ENCODE data around the gene KCND2.
"Not testable (repeated sequence)": the region's sequence is repeated elsewhere in the genome, so short reads cannot be mapped to it uniquely, and the experiment has no call there.

The KCND2 gene

DNA sequence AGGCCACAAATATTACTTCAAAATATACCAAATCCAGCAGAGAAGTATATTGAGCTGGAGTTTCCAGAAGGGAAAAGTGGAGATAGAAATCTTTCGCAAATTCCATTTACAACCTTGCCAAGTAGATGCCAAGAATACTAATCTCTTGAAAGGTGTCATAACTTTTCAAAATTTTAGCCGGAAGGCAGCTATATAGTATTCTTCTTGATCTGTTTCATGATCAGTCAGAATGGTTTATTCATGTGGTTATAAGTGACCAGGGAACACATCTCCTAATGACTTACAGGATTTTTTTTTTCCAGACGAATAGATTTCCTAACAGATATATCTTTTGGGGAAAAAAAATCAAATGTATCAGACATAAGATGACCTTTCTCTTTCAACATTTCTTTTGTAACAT, 314.3 kb downstream of the KCND2 start:
- DNase-seq (ENCODE audit: low read depth): no peak

DNA sequence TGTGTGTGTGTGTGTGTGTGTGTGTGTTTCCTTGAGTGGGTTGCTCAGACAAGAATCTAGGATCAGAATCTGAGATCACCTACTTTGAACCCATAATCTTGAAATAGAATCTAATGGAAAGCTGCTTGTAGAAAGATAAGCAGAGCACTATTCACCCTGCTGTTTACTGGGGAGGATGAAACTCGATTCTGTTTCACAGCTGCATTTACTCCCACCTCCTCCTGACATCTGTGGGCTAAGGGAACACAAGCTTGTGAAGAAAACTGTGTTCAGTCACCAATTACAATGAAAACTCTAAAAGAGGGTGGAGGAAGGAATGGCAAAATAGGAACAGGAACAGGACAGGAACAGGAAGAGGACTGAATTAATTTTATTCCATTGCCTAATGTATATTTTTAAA, 315.4 kb downstream of the KCND2 start:
- no peak for DNase-seq (ENCODE audit: low read depth)

DNA sequence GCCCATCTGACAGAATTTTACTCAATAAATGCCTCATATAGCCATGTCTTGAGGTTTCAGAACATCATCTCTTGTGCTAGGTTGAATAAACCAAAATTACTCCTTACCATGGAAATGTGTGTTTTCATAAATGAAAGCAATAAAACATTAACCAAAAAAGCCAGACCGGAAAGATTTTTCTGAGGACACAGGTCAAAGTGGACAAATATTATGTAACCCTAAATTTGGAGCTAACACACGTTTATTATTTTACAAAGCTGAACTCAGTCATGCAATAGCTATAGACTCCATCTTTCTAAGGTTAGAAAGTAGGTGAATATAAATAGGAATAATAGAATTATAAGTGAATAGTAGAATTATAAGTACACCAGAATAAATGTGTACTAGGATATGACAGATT, 315.9 kb downstream of the KCND2 start:
- no peak for DNase-seq (ENCODE audit: low read depth)

DNA sequence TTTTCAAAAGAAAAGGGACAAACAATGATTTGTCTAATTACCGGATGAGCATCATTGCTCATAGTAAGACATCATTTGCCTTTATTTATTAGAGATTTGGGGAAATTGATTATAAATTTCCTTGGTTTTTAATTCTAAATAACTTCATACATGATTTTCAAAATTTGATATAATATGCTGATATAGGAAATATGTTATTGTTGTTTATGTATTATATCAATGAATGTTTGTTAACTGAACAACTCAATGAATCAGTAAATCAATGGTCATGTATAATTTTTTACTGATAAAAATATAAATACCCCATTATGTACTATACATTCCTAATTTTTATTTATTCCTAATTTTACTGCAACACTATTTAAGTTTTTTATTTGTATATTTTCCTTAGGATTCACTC, 327.6 kb downstream of the KCND2 start:
- DNase-seq (ENCODE audit: low read depth): no peak

DNA sequence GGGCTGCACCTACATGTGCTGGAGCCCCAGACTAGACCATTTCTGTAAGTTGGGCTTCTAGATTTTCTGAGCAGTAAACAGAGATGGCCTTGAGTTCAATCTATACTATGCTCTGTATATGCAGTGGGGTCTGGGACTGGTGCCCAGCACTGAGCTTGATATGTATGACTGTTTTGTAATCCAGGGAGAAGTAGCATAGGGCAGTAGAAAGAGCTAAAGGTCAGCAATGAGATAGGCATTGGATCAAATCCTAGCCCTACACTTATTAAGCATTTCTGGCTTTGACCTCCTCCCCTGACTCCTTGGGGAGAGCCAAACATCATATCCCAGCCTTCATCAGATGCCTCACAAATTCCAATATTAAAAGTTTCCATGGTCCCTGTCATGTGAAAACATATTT, 330.4 kb downstream of the KCND2 start:
- no peak for DNase-seq (ENCODE audit: low read depth)

DNA sequence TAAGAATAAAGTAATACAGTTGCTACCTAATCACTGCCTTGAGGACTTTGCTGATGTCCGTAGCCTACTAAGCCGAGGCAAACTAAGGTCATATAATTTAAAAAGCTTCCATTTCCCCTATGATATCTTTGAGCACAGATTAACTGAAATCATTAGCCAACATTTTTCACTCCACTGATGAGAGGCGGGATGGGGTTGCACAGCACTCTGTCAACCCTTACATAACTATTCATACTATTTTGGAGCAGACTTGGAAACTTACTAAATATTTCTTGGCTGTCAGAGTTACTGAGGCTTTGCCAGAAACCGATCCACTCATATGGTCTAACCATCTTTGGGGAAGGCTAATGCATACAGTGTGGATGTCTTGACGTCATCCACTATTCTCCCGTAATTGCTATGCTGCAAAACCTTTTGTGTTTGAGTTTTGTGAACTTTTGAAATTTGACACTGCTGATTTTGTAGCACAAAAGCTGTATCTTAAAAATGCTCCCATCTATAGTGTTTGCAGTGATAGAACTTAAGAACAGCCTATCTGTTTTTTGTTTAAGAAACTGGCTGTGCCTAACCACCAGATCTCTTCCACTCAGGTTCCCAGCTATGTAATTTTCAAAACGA, 336.3 kb downstream of the KCND2 start:
- no peak for DNase-seq (ENCODE audit: low read depth)

DNA sequence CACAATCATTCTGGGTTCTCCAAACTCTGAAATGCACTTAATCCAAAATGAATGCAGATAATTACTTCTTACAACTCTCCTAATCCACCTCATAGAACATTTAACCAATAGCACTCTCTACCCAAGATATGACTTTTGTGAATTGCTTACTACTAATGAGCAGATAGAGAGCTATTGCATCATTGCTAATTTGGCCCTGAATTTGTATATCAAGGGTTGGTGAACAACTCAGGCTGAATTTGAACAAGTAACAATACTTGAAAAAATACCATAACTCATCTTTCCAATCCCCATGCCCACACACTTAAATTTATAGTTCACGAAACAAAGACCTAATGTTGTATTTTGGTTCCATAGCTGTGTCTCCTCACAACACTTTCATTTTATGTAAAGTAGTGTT, 339.0 kb downstream of the KCND2 start:
- DNase-seq (ENCODE audit: low read depth): no peak

DNA sequence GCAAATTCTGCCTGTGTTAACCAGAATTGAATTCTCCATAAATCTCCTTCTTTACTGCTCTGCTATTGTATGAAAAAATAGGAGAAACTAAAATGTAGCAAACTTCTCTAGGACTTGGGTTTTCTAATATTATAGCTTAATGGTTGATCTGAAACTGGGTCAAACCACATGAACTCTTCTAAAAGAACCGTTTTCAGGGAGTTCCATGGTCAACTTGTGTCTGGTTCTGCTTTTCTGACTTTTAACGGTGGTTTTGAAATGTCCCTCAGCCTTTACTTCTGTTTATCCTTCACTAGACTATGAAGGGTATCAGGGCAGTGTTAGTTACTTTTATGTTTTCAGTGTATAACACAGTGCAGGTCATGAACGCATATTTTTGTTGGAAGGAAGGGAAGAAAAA, 342.7 kb downstream of the KCND2 start:
- DNase-seq (ENCODE audit: low read depth): no peak

DNA sequence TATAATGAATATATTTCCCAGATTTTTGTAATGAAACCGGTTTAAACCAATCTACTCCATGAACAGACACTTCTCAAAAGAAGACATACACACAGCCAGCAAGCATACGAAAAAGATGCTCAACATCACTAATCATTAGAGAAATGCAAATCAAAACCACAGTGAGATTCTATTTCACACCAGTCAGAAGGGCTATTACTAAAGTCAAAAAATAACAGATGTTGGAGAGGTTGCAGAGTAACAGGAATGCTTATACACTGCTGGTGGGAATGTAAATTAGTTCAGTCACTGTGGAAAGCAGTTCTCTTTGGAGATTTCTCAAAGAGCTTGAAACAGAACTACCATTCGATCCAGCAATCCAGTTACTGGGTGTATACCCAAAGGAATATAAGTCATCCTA, 344.3 kb downstream of the KCND2 start:
- no peak for DNase-seq (ENCODE audit: low read depth)

DNA sequence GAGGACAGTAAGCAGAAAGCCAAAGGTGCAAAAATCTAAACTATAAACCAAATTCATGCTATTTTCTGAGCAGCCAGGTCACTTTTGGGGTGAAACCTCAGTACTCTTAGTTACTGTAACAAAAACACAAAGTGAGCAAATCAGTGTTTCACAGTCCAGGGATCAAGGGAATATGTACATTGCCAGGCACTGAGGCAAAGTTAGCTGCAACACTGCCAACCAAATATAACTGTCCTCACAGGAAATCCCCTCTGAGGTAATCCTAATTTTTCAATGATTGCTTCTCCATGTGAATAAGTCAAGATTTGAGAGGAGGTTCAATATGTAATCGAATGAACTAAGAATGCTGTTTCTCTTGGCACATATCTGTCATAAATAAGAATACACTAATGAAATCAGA, 355.3 kb downstream of the KCND2 start:
- no peak for DNase-seq (ENCODE audit: low read depth)

DNA sequence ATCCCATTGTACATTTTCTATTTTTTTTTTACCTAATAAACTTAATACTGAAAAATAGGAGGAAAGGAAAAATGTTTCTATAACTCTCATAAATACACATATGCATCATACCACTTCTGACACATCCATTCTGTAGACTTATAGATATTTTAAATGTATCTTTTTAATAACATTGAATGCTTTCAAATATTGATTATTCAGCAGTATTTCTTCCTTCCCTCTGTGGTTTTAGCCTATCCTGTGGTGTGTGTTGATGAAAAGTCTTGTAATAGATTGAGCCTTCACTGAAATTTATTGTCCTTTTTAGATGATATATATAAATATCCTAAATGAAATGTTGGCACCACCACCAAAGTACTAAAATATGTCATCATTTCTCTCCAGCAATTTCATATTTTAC, 366.9 kb downstream of the KCND2 start:
- DNase-seq (ENCODE audit: low read depth): no peak

DNA sequence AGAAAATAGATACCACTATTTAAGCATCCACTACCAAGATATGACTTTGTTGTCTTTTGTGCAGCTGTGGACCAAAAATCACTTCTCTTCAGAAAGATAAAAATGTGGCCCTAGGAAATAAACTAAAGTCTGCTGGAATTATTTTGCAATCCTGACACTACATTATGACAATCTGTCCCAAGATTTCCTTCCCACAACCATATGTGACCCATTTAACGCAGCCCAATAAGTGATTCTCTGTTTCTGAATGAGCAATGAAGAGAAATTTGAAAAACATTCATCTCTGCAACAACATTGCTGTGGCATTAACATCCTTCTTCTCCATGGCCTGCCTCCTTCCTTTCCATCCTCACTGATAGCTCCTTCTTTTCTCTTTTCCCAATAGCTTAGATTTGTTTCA, 373.0 kb downstream of the KCND2 start:
- DNase-seq (ENCODE audit: low read depth): no peak

DNA sequence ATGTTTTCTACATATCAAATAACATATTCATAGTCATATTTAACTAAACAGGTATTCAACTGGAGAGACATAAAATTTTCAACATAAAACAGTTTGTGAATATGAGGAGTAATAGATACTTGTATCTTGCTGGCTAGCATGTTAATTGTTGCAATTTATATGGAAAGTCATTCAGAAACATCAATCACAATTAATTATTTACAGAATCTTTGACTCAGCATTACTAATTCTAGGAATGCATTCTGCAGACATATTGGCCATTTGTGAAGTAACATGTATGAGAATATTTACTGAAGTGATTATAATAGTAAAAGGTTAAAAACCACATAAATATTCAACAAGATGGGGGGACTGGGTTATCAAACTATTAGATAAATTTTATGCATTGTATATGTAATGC, 381.3 kb downstream of the KCND2 start:
- no peak for DNase-seq (ENCODE audit: low read depth)

DNA sequence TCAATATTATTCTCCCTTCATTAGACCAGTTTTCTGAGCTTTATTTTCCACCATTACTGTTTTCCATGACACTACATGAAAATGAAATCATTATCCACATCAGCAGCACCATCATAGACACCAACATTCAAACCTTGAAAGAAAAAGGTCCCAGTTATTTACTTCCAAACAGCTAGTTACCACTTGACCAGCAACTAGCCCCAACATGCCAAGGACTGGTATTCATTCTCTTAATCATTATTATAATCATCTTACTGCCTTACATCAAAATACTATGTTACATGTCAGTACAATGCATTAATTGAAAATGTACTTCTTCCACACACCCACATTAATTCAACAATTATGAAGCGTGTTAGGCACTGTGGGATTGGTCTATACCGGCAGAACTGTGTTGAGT, 385.5 kb downstream of the KCND2 start:
- no peak for DNase-seq (ENCODE audit: low read depth)

DNA sequence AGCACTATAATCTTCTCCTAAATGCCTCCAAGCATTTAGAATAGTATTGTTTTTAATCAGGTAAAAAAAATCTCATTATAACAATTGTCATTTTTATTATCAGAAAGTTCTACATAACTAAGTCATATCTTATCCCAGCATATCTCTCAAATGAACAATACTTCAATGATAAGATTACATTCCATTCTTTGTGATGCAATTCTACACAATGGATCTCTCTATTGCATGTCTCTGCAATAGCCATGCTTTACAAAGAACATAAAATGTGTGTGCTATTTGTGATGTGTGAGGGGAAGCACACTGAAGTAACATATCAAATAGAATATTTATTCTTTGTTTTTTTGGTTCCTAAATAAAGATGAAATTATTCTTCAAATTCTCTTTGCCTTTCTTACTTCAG, 389.3 kb downstream of the KCND2 start:
- peak; percentile 24 for DNase-seq (ENCODE audit: low read depth)

DNA sequence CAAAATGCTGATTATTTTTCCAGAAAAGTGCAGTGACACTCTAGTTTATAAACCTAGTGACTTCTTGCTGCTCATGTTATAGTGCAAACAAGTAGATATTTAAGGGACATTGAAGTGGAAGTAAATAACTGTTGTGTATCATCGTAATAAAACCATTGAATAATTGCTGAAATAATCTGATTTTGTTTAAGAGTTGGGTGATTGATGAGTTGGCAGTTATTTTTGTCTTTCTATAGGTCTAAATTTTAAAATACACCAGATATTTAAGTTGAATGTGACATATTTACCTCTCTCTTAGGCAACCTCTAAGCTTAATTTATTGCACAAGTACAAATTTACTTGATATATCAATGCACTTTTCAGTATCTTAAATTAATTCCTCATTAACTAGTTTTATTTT, 392.1 kb downstream of the KCND2 start:
- DNase-seq (ENCODE audit: low read depth): no peak

DNA sequence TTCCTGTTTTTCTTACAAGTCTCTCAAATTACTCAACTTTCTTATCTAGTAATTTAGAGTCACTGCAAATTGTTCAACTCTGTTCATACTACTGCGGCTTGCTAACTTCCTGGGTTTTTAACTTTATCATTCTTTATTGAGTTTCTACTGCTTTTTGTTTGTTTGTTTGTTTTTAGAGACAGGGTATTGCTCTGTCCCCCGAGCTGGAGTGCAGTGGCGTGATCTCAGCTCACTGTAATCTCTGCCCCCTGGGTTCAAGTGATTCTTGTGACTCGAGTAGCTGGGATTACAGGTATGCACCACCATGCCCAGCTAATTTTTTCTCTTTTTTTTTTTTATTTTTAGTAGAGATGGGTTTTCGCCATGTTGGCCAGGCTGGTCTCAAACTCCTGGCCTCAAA, 402.1 kb downstream of the KCND2 start:
- no peak for DNase-seq (ENCODE audit: low read depth)

DNA sequence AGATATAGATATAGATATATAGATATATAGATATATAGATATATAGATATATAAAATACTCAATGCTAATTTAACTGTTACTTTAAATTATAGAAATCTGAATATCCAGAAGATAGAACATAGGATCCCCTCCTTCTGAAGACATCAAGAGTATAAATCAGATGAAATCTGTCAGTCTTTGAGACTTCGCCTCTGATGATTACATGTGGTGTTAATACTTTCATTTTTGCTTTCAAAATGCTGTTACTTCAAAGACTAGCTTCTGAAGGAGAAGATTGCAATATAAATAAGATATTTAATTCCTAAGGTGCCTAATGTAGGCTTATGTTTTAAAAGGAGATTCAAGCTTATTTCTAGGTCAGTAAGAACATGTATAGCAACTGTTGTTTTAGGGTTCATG, 404.6 kb downstream of the KCND2 start:
- no peak for DNase-seq (ENCODE audit: low read depth)

DNA sequence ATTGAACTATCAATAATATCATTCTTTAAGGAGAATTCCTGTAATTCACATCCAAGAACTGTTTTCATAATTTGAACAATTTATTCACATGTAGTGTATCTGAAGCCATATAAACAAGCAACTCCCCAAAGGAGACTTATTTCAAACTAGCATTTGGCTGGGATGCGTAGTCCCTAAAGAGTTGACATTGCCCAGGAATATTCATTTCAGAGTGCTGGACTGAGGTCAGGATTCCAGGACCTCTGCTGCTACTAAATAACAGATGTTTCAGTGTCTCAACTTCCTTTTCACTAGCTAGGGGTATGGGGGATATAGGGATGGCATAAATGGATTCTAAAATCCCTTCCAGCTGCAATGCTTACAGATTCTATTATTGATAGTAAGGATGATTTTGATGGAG, 408.0 kb downstream of the KCND2 start:
- no peak for DNase-seq (ENCODE audit: low read depth)

DNA sequence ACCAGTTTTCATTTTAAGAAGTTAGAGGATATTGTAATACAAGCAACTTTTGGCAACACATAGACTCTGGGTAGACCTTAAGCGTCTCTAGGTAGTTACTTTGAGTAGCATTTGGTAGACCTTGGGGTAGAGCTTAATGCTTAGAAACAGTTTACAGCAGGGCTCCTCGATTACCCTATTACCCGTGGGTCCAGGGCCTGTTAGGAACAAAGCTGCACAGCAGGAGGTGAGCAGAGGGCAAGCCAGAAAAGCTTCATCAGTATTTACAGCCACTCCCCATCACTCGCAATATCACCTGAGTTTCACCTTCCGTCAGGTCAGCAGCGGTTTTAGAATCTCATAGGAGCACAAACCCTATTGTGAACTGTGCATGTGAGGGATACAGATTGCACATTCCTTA, 411.5 kb downstream of the KCND2 start:
- DNase-seq (ENCODE audit: low read depth): no peak

DNA sequence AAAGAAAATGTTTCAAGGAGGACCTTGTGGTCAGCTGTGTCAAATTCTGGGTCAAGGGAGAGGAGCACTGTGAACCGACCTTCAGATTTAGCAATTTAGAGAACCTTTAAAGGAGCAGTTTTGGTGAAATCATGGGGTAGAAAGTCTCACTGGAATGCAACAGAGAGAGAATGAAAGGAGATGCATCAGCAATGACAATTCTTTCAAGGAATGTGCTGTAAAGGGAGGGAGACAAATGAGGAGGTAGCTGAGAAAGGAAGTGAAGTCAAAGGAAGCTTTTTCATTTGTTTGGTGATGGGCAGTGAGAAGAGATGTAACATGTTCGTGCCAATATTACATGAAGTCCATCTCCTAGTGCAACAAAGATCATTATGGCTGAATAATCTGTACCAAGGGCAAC, 418.9 kb downstream of the KCND2 start:
- no peak for DNase-seq (ENCODE audit: low read depth)

DNA sequence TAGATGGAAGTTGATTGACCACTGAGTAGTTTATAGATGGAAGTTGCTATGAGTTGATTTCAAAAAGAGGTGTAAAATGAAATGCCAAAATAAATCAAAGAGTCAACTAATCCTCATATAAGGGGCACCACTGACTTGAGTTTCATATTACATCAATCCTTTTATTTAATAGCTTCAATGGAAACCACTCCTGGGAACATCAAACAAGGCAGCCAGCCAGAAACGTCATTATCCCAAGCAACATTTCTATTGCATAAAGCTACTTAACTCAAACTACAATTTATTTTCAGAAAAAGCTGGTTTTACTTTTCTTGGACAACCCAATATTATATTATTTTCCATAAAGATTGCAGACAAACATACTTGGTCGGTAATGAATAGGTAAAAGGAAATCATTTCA, 422.9 kb downstream of the KCND2 start:
- no peak for DNase-seq (ENCODE audit: low read depth)

DNA sequence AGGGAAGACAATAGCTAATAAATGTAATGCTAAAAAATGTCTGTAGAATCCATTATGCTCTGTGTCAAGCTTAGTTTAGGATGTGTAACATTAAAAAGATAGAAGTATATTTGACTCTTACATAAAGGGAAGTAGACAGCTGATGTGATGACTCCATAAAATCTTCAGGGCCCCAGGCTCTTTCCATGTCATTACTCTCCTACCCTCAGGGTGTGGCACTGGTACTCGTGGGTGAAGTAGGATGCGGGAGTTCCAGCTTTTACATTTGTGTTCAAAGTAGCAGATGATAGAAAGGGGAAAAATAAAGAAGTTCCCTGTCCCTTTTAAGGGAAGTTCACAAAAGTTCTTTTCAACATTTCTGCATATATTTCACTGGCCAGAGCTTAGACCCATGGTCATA, 427.8 kb downstream of the KCND2 start:
- no peak for DNase-seq (ENCODE audit: low read depth)

DNA sequence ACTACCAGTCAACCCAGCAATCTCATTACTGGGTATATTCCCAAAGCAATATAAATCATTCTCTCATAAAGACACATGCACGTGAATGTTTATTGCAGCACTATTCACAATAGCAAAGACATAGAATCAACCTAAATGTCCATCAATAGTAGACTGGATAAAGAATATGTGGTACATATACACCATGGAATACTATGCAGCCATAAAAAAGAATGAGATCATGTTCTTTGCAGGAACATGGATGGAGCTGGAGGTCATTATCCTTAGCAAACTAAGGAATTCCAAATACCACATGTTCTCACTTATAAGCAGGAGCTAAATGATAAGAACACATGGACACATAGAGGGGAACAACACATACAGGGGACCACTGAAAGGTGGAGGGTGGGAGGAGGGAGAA, 429.4 kb downstream of the KCND2 start:
- not testable (repeated sequence) for DNase-seq (ENCODE audit: low read depth)

All from amniotic epithelial cell (primary cell).